ENCODE results near the gene MCCD1.

Gene MCCD1

DNA sequence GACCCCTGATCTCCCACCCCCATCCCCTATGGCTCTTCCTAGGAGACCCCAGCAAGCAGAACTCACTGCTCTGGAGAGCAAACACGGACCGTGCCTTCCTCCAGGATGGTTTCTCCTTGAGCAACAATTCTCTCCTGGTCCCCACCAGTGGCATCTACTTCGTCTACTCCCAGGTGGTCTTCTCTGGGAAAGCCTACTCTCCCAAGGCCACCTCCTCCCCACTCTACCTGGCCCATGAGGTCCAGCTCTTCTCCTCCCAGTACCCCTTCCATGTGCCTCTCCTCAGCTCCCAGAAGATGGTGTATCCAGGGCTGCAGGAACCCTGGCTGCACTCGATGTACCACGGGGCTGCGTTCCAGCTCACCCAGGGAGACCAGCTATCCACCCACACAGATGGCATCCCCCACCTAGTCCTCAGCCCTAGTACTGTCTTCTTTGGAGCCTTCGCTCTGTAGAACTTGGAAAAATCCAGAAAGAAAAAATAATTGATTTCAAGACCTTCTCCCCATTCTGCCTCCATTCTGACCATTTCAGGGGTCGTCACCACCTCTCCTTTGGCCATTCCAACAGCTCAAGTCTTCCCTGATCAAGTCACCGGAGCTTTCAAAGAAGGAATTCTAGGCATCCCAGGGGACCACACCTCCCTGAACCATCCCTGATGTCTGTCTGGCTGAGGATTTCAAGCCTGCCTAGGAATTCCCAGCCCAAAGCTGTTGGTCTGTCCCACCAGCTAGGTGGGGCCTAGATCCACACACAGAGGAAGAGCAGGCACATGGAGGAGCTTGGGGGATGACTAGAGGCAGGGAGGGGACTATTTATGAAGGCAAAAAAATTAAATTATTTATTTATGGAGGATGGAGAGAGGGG is 44.7 kb downstream of the MCCD1 start:
- DNase-seq: no peak

DNA sequence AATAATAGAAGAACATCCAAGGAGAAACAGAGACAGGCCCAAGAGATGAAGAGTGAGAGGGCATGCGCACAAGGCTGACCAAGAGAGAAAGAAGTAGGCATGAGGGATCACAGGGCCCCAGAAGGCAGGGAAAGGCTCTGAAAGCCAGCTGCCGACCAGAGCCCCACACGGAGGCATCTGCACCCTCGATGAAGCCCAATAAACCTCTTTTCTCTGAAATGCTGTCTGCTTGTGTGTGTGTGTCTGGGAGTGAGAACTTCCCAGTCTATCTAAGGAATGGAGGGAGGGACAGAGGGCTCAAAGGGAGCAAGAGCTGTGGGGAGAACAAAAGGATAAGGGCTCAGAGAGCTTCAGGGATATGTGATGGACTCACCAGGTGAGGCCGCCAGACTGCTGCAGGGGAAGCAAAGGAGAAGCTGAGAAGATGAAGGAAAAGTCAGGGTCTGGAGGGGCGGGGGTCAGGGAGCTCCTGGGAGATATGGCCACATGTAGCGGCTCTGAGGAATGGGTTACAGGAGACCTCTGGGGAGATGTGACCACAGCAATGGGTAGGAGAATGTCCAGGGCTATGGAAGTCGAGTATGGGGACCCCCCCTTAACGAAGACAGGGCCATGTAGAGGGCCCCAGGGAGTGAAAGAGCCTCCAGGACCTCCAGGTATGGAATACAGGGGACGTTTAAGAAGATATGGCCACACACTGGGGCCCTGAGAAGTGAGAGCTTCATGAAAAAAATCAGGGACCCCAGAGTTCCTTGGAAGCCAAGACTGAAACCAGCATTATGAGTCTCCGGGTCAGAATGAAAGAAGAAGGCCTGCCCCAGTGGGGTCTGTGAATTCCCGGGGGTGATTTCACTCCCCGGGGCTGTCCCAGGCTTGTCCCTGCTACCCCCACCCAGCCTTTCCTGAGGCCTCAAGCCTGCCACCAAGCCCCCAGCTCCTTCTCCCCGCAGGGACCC is 45.6 kb downstream of the MCCD1 start:
- DNase-seq: no peak

DNA sequence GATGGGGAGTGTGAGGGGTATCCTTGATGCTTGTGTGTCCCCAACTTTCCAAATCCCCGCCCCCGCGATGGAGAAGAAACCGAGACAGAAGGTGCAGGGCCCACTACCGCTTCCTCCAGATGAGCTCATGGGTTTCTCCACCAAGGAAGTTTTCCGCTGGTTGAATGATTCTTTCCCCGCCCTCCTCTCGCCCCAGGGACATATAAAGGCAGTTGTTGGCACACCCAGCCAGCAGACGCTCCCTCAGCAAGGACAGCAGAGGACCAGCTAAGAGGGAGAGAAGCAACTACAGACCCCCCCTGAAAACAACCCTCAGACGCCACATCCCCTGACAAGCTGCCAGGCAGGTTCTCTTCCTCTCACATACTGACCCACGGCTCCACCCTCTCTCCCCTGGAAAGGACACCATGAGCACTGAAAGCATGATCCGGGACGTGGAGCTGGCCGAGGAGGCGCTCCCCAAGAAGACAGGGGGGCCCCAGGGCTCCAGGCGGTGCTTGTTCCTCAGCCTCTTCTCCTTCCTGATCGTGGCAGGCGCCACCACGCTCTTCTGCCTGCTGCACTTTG is 46.7 kb downstream of the MCCD1 start, which contains the start of gene TNF:
TNF (plus strand) TSS at position 231 of the 567 bp plus-strand sequence; CDS start at position 408, 177 bp downstream.
- DNase-seq: no peak

DNA sequence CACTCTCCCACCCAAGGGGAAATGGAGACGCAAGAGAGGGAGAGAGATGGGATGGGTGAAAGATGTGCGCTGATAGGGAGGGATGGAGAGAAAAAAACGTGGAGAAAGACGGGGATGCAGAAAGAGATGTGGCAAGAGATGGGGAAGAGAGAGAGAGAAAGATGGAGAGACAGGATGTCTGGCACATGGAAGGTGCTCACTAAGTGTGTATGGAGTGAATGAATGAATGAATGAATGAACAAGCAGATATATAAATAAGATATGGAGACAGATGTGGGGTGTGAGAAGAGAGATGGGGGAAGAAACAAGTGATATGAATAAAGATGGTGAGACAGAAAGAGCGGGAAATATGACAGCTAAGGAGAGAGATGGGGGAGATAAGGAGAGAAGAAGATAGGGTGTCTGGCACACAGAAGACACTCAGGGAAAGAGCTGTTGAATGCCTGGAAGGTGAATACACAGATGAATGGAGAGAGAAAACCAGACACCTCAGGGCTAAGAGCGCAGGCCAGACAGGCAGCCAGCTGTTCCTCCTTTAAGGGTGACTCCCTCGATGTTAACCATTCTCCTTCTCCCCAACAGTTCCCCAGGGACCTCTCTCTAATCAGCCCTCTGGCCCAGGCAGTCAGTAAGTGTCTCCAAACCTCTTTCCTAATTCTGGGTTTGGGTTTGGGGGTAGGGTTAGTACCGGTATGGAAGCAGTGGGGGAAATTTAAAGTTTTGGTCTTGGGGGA is 47.4 kb downstream of the MCCD1 start:
- DNase-seq: no peak

DNA sequence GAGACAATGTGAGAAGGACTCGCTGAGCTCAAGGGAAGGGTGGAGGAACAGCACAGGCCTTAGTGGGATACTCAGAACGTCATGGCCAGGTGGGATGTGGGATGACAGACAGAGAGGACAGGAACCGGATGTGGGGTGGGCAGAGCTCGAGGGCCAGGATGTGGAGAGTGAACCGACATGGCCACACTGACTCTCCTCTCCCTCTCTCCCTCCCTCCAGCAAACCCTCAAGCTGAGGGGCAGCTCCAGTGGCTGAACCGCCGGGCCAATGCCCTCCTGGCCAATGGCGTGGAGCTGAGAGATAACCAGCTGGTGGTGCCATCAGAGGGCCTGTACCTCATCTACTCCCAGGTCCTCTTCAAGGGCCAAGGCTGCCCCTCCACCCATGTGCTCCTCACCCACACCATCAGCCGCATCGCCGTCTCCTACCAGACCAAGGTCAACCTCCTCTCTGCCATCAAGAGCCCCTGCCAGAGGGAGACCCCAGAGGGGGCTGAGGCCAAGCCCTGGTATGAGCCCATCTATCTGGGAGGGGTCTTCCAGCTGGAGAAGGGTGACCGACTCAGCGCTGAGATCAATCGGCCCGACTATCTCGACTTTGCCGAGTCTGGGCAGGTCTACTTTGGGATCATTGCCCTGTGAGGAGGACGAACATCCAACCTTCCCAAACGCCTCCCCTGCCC is 48.3 kb downstream of the MCCD1 start:
- DNase-seq: no peak

DNA sequence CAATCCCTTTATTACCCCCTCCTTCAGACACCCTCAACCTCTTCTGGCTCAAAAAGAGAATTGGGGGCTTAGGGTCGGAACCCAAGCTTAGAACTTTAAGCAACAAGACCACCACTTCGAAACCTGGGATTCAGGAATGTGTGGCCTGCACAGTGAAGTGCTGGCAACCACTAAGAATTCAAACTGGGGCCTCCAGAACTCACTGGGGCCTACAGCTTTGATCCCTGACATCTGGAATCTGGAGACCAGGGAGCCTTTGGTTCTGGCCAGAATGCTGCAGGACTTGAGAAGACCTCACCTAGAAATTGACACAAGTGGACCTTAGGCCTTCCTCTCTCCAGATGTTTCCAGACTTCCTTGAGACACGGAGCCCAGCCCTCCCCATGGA is 48.8 kb downstream of the MCCD1 start:
- no peak for DNase-seq

DNA sequence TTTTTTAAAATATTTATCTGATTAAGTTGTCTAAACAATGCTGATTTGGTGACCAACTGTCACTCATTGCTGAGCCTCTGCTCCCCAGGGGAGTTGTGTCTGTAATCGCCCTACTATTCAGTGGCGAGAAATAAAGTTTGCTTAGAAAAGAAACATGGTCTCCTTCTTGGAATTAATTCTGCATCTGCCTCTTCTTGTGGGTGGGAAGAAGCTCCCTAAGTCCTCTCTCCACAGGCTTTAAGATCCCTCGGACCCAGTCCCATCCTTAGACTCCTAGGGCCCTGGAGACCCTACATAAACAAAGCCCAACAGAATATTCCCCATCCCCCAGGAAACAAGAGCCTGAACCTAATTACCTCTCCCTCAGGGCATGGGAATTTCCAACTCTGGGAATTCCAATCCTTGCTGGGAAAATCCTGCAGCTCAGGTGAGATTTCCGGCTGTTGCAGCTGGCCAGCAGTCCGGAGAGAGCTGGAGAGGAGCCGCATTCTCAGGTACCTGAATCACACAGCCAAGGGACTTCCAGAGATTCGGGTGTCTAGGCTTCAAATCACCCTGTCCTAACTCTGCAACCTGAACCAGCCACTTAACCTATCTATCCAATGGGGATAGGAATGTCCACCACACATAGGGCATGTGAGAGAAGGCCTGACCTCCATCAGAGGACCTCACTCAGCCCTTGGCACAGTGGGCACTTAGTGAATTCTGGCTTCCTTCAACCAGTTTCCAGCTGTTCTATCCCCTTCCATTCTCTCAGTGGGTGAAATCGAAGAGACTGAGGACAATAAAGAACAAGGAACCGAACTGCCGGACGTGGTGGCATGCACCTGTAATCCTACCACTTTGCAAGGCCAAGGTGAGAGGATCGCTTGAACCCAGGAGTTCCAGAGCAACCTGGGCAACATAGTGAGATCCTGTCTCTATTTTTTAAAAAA is 49.7 kb downstream of the MCCD1 start:
- DNase-seq: no peak

DNA sequence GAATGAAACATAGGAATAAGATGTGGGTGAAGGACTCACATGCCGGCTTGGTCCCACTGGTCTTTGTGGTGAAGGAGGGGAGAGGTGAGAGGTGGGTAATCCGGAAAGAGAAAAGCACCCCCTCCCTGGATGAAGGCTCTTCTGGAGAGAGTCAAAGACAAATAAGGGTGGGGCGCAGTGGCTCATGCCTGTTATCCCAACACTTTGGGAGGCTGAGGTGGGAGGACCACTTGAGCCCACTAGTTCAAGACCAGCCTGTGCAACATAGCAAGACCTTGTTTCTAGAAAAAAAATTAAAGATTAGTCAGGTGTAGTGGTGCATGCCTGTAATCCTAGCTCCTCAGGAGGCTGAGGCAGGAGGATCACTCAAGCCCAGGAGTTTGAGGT is 50.4 kb downstream of the MCCD1 start:
- DNase-seq: no peak

All from NCI-H1417 treated with DMSO at 0.1 percent for 48 hours (cell line).